Measurements from ENCODE around the gene PARVB.

DNA sequence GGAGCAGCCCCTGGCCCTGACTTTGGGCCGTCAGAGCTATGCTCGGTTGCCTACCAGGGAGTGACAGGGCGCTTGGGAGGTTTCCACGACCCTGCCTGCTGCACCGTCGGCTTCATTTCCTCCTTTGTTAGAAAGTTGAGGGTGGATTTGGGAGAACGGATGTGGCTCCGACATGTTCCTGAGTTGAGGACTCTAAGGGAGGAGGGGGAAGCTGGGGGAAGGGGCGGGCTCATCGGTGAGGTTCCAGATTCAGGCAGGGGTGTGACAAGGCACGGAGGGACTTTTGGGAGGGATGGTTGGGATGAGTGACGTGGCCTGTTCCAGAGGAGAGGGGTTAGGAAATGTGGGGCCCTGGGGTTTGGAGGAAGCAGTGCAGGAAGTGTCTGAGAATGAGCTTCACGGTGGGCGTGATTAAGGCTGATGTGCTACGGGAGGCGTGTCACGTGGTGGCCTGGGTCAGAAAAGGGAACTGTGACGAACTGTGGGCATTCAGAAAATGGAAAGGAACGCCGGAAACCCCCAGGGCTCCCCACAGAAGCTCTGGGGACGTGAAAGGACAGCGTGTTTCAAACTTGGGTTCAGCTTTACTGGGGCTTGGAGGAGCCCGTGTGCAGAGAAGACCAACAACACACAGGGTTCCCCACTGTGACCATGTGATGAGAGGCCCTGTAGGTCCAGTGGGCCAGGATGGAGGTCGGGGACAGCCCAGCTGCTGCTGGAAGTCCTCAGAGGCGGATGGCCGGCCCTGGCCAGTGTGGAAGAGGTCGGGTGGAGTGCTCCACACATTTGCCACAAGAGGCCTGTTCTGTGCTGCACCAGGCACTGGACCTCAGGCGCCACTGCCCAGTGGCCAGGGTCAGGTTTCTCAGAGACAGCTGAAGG, 2.8 kb downstream of the PARVB start:
- TF ChIP-seq, protein P1, sequence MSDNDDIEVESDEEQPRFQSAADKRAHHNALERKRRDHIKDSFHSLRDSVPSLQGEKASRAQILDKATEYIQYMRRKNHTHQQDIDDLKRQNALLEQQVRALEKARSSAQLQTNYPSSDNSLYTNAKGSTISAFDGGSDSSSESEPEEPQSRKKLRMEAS (IDR thresholded peaks at IDR 0.05; ENCODE audit: low read depth, low read length): peak; percentile 97
- TF ChIP-seq, protein P2, sequence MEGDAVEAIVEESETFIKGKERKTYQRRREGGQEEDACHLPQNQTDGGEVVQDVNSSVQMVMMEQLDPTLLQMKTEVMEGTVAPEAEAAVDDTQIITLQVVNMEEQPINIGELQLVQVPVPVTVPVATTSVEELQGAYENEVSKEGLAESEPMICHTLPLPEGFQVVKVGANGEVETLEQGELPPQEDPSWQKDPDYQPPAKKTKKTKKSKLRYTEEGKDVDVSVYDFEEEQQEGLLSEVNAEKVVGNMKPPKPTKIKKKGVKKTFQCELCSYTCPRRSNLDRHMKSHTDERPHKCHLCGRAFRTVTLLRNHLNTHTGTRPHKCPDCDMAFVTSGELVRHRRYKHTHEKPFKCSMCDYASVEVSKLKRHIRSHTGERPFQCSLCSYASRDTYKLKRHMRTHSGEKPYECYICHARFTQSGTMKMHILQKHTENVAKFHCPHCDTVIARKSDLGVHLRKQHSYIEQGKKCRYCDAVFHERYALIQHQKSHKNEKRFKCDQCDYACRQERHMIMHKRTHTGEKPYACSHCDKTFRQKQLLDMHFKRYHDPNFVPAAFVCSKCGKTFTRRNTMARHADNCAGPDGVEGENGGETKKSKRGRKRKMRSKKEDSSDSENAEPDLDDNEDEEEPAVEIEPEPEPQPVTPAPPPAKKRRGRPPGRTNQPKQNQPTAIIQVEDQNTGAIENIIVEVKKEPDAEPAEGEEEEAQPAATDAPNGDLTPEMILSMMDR (IDR thresholded peaks at IDR 0.05; ENCODE audit: low read depth, low read length): no peak
- peak; percentile 87 for TF ChIP-seq MYC (IDR thresholded peaks at IDR 0.05; ENCODE audit: low read depth, low read length)
